Neural cell (in vitro differentiated cells): ENCODE results near the gene CHI3L1. TPM values are rescaled to one million over a fixed set of nuclear protein-coding genes. Genes with fewer than 3 reads are reported as not detected.

Experiments used
- H2AFZ ChIP-seq: fragments of 200-600, 300-800 bp; sonication (generic), shearing (Covaris generic); 2 replicates; pipeline ENCODE4 v1.6.0; 2014; ENCODE audit warnings: low read depth, mild to moderate bottlenecking, antibody characterized with exemption, low read length, moderate library complexity
- H3F3A ChIP-seq: fragments of 200-600 bp; shearing (Covaris generic); 2 replicates; pipeline ENCODE4 v1.6.1; 2016; ENCODE audit warnings: mild to moderate bottlenecking, moderate library complexity, mixed read lengths, antibody characterized with exemption, low read length; ENCODE audit not compliant: insufficient read depth, poor library complexity, severe bottlenecking
- H3K27ac ChIP-seq: fragments of 200-600, 300-800 bp; sonication (generic), shearing (Covaris generic); 2 replicates; pipeline ENCODE4 v1.5.1; 2014; ENCODE audit warnings: mild to moderate bottlenecking, low read length, moderate library complexity
- H3K27me3 ChIP-seq: fragments of 300-800, 200-600 bp; sonication (generic), shearing (Covaris generic); 2 replicates; pipeline ENCODE4 v1.6.0; 2014; ENCODE audit warnings: mild to moderate bottlenecking, low read depth, low read length, moderate library complexity; ENCODE audit not compliant: insufficient read depth
- H3K36me3 ChIP-seq: fragments of 300-800, 200-600 bp; sonication (generic), shearing (Covaris generic); 2 replicates; pipeline ENCODE4 v1.5.1; 2014; ENCODE audit warnings: mild to moderate bottlenecking, antibody characterized with exemption, low read length, moderate library complexity; ENCODE audit not compliant: insufficient read depth
- H3K4me2 ChIP-seq: fragments of 300-800, 200-600 bp; sonication (generic), shearing (Covaris generic); 2 replicates; pipeline ENCODE4 v1.6.0; 2014; ENCODE audit warnings: mild to moderate bottlenecking, low read length
- H3K4me3 ChIP-seq: fragments of 300-800, 200-600 bp; sonication (generic), shearing (Covaris generic); 2 replicates; pipeline ENCODE4 v1.5.1; 2014; ENCODE audit warnings: mild to moderate bottlenecking, low read length, moderate library complexity
- H3K79me2 ChIP-seq: fragments of 200-600 bp; shearing (Covaris generic); replicated peaks from 2 replicates; pipeline ENCODE4 v1.6.0; 2014; ENCODE audit warnings: mild to moderate bottlenecking, low read length, moderate library complexity; ENCODE audit not compliant: insufficient read depth
- H3K9ac ChIP-seq: fragments of 300-800, 200-600 bp; sonication (generic), shearing (Covaris generic); 2 replicates; pipeline ENCODE4 v1.6.1; 2016; ENCODE audit warnings: mild to moderate bottlenecking, low read length, mixed read lengths
- H3K9me2 ChIP-seq: fragments of 200-600 bp; shearing (Covaris generic); 2 replicates; pipeline ENCODE4 v1.6.1; 2016; ENCODE audit warnings: mild to moderate bottlenecking, low read length, mixed read lengths; ENCODE audit not compliant: insufficient read depth
- H3K9me3 ChIP-seq: fragments of 200-600, 300-800 bp; sonication (generic), shearing (Covaris generic); 2 replicates; pipeline ENCODE4 v1.6.1; 2016; ENCODE audit warnings: mild to moderate bottlenecking, mixed run types, low read length, moderate library complexity, mixed read lengths
- H4K20me1 ChIP-seq: fragments of 200-600 bp; shearing (Covaris generic); 2 replicates; pipeline ENCODE4 v1.6.1; 2016; ENCODE audit warnings: mild to moderate bottlenecking, mixed run types; ENCODE audit not compliant: insufficient read depth
- CTCF ChIP-seq: fragments of 450-650 bp; IDR thresholded peaks from 2 replicates; pipeline ENCODE4 v1.5.1; 2014; ENCODE audit warnings: antibody characterized with exemption, mild to moderate bottlenecking, moderate library complexity; ENCODE audit not compliant: poor library complexity, severe bottlenecking
- EP300 ChIP-seq: fragments of 450-650 bp; conservative IDR thresholded peaks from 2 replicates; pipeline ENCODE4 v1.6.1; 2014; ENCODE audit warnings: antibody characterized with exemption, mild to moderate bottlenecking, moderate library complexity; ENCODE audit not compliant: poor library complexity, severe bottlenecking
- MXI1 ChIP-seq: fragments of 450-650 bp; conservative IDR thresholded peaks from 2 replicates; pipeline ENCODE4 v1.6.1; 2014; ENCODE audit warnings: antibody characterized with exemption, mild to moderate bottlenecking; ENCODE audit not compliant: poor library complexity, severe bottlenecking
- POLR2AphosphoS5 ChIP-seq: IDR thresholded peaks from 2 replicates; pipeline ENCODE4 v1.6.1; 2012
- RAD21 ChIP-seq: fragments of 450-650 bp; conservative IDR thresholded peaks from 2 replicates; pipeline ENCODE4 v1.6.1; 2014; ENCODE audit warnings: antibody characterized with exemption, mild to moderate bottlenecking, moderate library complexity
- REST ChIP-seq: IDR thresholded peaks from 2 replicates; pipeline ENCODE4 v1.6.1; 2012; ENCODE audit warnings: borderline replicate concordance
- SMC3 ChIP-seq: fragments of 450-650 bp; conservative IDR thresholded peaks from 2 replicates; pipeline ENCODE4 v1.6.1; 2014; ENCODE audit warnings: antibody characterized with exemption, mild to moderate bottlenecking, moderate library complexity; ENCODE audit not compliant: poor library complexity
- TAF1 ChIP-seq: IDR thresholded peaks from 2 replicates; pipeline ENCODE4 v1.6.1; 2012; ENCODE audit warnings: low read depth
- polyA plus RNA-seq: library from polyadenylated mRNA; depleted of rRNA; stranded (reverse); fragments of >200 nt; gene quantifications from 2 replicates; pipeline ENCODE4 v1.2.3, GENCODE V29; 2014

Gene CHI3L1
- polyA plus RNA-seq, 1 donor from 2014 or later, result not detected

DNA sequence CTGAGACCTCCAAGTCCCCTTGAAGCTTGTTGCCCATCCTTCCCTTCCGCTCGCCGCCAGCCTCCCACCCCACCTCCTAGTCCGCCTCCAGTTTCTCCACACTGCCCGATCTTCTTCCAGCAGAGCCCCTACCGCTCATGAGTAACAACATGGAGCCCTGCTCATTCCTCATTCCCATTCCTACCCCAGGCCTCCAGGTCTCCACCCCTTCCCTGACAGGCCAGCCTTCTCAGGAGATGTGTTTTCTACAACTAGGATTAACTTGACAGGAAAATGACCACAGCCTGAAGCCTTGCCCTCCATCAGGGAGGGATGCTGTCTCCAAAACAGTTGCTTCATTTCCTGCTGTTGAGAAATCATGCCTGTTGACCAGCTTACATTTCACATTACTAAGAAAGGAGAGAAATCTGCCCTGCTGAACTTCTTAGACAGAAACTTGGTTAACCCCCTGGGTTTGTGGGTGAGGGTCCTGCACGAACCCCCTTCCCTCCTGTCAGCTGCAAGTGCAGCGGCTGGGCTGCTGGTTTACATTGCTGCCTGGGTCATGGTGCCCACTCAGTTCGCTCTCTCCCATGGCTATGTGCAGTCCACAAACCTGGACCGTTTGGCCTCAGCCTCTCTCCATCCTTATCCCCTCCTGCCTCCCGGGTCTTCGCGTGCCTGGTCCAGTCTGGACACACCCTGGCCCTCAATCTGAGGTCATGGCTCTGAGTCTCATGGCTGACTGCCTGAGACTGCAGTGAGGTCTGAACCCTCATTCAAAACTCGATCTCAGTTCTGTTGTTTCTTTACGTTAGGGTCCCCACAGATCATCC lies 16.1 kb upstream of the CHI3L1 start:
- no peaks in the 10 kb centered on the region for H3K9me3 ChIP-seq
- H3K36me3 ChIP-seq, result no peaks in the 10 kb centered on the region
- no peak overlapping the region for H3K27ac ChIP-seq
- no peak overlapping the region for H3K4me2 ChIP-seq
- no peak overlapping the region for H3K4me3 ChIP-seq
- H3K27me3 ChIP-seq, result no peaks in the 10 kb centered on the region
- H3K79me2 ChIP-seq, result no peaks in the 10 kb centered on the region
- H2AFZ ChIP-seq, result no peak overlapping the region
- H4K20me1 ChIP-seq, result no peaks in the 10 kb centered on the region
- no peak overlapping the region for H3K9ac ChIP-seq
- H3K9me2 ChIP-seq, result no peaks in the 10 kb centered on the region
- H3F3A ChIP-seq, result no peaks in the 10 kb centered on the region
- no peak for TF ChIP-seq EP300

DNA sequence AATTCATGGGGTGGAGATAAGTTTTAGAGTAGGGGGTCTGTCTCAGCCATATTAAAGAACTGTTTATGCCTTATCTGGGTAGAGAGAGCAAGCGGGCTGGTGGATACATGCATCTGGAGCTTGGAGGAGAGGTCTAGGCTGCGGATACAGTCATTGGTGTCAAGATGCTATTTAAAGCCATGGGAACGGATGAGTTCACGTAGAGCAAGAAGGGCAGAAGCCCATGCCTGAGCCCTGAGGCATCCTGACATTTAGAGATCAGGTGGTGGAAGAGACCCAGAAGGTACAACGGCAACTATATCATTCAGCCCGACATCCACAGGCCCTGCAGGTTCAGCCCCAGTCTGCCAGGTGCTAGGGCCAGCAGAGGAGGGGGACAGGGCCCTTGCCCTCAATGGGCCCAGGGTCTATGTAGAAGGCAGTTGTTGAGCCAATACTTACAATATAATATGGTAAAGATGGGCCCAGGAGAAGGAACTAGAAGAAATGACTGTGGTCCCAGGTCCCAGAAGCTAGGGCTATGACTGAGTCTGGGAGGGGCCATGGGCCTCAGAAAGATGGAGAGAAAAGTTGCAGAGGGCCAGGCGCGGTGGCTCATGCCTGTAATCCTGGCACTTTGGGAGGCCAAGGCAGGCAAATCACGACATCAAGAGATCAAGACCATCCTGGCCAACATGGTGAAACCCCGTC lies 15.2 kb upstream of the CHI3L1 start:
- Histone ChIP-seq H3K9ac (no peak overlapping the region), H3K9me3 (no peaks in the 10 kb centered on the region), H3K27ac (no peak overlapping the region), H3K36me3 (no peaks in the 10 kb centered on the region), H3K4me3 (no peak overlapping the region), H3K27me3 (no peaks in the 10 kb centered on the region), H3K9me2 (no peaks in the 10 kb centered on the region), H4K20me1 (no peaks in the 10 kb centered on the region), H3F3A (no peaks in the 10 kb centered on the region), H3K4me2 (no peak overlapping the region), H3K79me2 (no peaks in the 10 kb centered on the region), H2AFZ (no peak overlapping the region)
- TF ChIP-seq RAD21 (no peak), REST (no peak), EP300 (no peak), POLR2AphosphoS5 (no peak), MXI1 (no peak), TAF1 (no peak), CTCF (no peak)

DNA sequence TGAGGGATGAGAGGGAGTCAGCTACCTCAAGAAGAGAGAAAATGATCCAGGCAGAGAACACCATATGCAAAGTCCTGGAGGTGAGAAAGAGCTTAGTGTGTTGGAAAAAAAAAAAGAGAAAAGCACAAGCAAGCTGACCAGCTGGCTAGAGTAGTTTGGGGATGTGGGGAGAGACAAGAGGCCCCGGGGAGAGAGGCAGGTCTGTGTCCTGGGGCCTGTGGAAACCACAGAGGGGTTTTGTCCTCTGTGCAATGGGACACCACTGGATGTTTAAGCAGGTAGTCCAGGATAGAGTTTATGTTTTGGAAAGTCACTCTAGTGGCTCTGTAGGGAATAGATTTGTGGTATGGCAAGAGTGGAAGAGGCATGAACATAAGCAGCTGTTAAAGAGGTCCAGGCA lies 14.4 kb upstream of the CHI3L1 start:
- TF ChIP-seq RAD21 (no peak), MXI1 (no peak), SMC3 (no peak), POLR2AphosphoS5 (no peak), TAF1 (no peak), EP300 (no peak), CTCF (no peak), REST (no peak)
- Histone ChIP-seq H4K20me1 (no peaks in the 10 kb centered on the region), H3K9ac (no peak overlapping the region), H3K36me3 (no peaks in the 10 kb centered on the region), H3K4me2 (no peak overlapping the region), H3K27me3 (no peaks in the 10 kb centered on the region), H3F3A (no peaks in the 10 kb centered on the region), H3K79me2 (no peaks in the 10 kb centered on the region), H2AFZ (no peak overlapping the region), H3K4me3 (no peak overlapping the region), H3K27ac (no peak overlapping the region), H3K9me2 (no peaks in the 10 kb centered on the region), H3K9me3 (no peaks in the 10 kb centered on the region)
